ENCODE data around the gene KCNH6.

DNA sequence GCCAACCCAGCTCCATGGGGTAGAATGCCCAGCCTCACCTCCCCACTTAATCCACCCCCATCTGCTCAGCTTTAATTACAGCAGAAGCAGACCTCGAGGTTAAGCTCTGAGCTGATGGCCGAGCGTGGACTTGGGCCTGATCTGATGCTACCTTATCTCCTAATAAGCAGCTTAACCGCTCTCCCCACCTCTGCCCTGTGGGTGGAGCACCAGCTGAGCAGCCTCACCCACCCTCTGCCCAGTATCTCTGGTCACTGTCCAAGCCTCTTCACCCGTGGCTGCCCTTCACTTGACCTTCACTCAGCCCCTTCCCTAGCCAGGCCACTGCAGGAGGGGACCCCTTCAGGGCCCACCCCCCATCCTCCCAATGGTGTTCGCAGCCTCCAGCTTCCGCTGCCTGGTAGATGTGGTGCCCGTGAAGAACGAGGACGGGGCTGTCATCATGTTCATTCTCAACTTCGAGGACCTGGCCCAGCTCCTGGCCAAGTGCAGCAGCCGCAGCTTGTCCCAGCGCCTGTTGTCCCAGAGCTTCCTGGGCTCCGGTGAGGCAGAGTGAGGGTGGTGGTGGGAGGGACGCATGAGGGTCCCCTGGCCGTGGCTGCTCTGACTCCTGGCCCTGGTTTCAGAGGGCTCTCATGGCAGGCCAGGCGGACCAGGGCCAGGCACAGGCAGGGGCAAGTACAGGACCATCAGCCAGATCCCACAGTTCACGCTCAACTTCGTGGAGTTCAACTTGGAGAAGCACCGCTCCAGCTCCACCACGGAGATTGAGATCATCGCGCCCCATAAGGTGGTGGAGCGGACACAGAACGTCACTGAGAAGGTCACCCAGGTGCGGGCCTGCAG is 6.8 kb downstream of the KCNH6 start:
- no peak for TF ChIP-seq EZH2 (optimal IDR thresholded peaks at IDR 0.05; ENCODE audit: low read depth, low read length)
- no peak for TF ChIP-seq CTCF (IDR thresholded peaks at IDR 0.05; ENCODE audit: low read length)
